IMR-90 (cell line): Measurements from ENCODE around the gene PRTFDC1. TPM values are rescaled to one million over a fixed set of nuclear protein-coding genes. Genes with fewer than 3 reads are reported as not detected.
"Not testable (repeated sequence)": the region's sequence is repeated elsewhere in the genome, so short reads cannot be mapped to it uniquely, and the experiment has no call there.

ENCODE experiments used
- ATAC-seq: fragments of 200-7000 bp; cut with Tn5 transposase; 2 replicates; pipeline ENCODE4 v1.9.1; 2020; ENCODE audit warnings: low read depth, mild to moderate bottlenecking, moderate library complexity
- BruUV-seq: library from RNA; stranded (reverse); fragments of 400-500 nt; replicated peaks from 2 replicates; lab custom pipeline; 2021; lab: Mats Ljungman, UMichigan
- CTCF ChIA-PET: fragments of 300-600 bp; formaldehyde crosslinking; extraction: SDS; loops from one replicate; lab custom pipeline; 2021; ENCODE audit warnings: antibody characterized with exemption; lab: Yijun Ruan, JAX
- POLR2A ChIA-PET: fragments of 300-600 bp; sonication (Branson Sonifier 250); formaldehyde crosslinking; loops from one replicate; lab custom pipeline; 2022; ENCODE audit warnings: antibody characterized with exemption; ENCODE audit not compliant: unreplicated experiment; lab: Charles Lee
- DNase-seq: peaks from one replicate; pipeline ENCODE4 v3.0.0; 2013
- H2AFZ ChIP-seq: replicated peaks from 2 replicates; pipeline ENCODE3; 2013; ENCODE audit warnings: low read length, mild to moderate bottlenecking; ENCODE audit not compliant: poor library complexity
- H2AK5ac ChIP-seq: 2 replicates; pipeline ENCODE4 v1.6.1; 2013; ENCODE audit warnings: low read depth, low read length, inconsistent platforms
- H2AK9ac ChIP-seq: replicated peaks from 2 replicates; pipeline ENCODE3; 2013; ENCODE audit warnings: mild to moderate bottlenecking, low read depth, low read length, moderate library complexity; ENCODE audit not compliant: poor library complexity
- H2BK120ac ChIP-seq: 2 replicates; pipeline ENCODE4 v1.6.1; 2013; ENCODE audit warnings: low read depth, low read length, inconsistent platforms
- H2BK15ac ChIP-seq: 3 replicates; pipeline ENCODE4 v1.6.1; 2013; ENCODE audit warnings: low read depth, low read length, inconsistent platforms
- H2BK20ac ChIP-seq: 2 replicates; pipeline ENCODE4 v1.6.1; 2013; ENCODE audit warnings: low read depth, mild to moderate bottlenecking, inconsistent platforms, low read length, moderate library complexity
- H2BK5ac ChIP-seq: 2 replicates; pipeline ENCODE4 v1.6.1; 2013; ENCODE audit warnings: mild to moderate bottlenecking, low read depth, low read length, inconsistent platforms; ENCODE audit not compliant: poor library complexity, severe bottlenecking
- H3K14ac ChIP-seq: replicated peaks from 2 replicates; pipeline ENCODE4 v1.6.1; 2013; ENCODE audit warnings: low read depth, low read length, inconsistent platforms
- H3K18ac ChIP-seq: 2 replicates; pipeline ENCODE4 v1.6.1; 2013; ENCODE audit warnings: low read depth, low read length, control low read depth
- H3K23ac ChIP-seq: 2 replicates; pipeline ENCODE4 v1.6.1; 2013; ENCODE audit warnings: low read depth, low read length, inconsistent platforms
- H3K27ac ChIP-seq: 2 replicates; pipeline ENCODE4 v1.5.1; 2013; ENCODE audit warnings: mild to moderate bottlenecking, control low read depth, low read length; ENCODE audit not compliant: insufficient read depth
- H3K27me3 ChIP-seq: 2 replicates; pipeline ENCODE4 v1.6.1; 2013; ENCODE audit warnings: low read length; ENCODE audit not compliant: control insufficient read depth, insufficient read depth
- H3K36me3 ChIP-seq: 2 replicates; pipeline ENCODE4 v1.6.1; 2013; ENCODE audit warnings: low read length, mixed read lengths; ENCODE audit not compliant: control insufficient read depth, insufficient read depth
- H3K4ac ChIP-seq: 2 replicates; pipeline ENCODE4 v1.6.1; 2013; ENCODE audit warnings: low read depth, low read length, inconsistent platforms
- H3K4me1 ChIP-seq: 2 replicates; pipeline ENCODE4 v1.6.1; 2013; ENCODE audit warnings: low read length, mixed read lengths; ENCODE audit not compliant: control insufficient read depth, insufficient read depth
- H3K4me2 ChIP-seq: 2 replicates; pipeline ENCODE4 v1.6.1; 2013; ENCODE audit warnings: low read depth, mild to moderate bottlenecking, control low read depth, low read length, moderate library complexity
- H3K4me3 ChIP-seq: 2 replicates; pipeline ENCODE4 v1.5.1; 2013; ENCODE audit warnings: low read depth, mild to moderate bottlenecking, control low read depth, low read length, moderate library complexity; ENCODE audit not compliant: insufficient read depth
- H3K56ac ChIP-seq: 2 replicates; pipeline ENCODE4 v1.6.1; 2013; ENCODE audit warnings: low read length, inconsistent platforms; ENCODE audit not compliant: insufficient read depth; ENCODE audit errors: extremely low read depth
- H3K79me1 ChIP-seq, 2 experiments: 2 replicates each; pipeline ENCODE4 v1.6.1; 2013; ENCODE audit warnings: low read length in 2 of 2, inconsistent platforms in 1 of 2, low read depth in 1 of 2
- H3K9ac ChIP-seq: 2 replicates; pipeline ENCODE4 v1.6.1; 2013; ENCODE audit warnings: low read depth, low read length, control low read depth
- H3K9me1 ChIP-seq: 2 replicates; pipeline ENCODE4 v1.6.1; 2013; ENCODE audit warnings: low read length, inconsistent platforms; ENCODE audit not compliant: insufficient read depth
- H3K9me3 ChIP-seq: 2 replicates; pipeline ENCODE4 v1.6.1; 2013; ENCODE audit warnings: low read length; ENCODE audit not compliant: control insufficient read depth, insufficient read depth
- H4K20me1 ChIP-seq: 2 replicates; pipeline ENCODE4 v1.6.1; 2013; ENCODE audit warnings: low read length, inconsistent platforms; ENCODE audit not compliant: insufficient read depth
- H4K5ac ChIP-seq: 2 replicates; pipeline ENCODE4 v1.6.1; 2013; ENCODE audit warnings: mild to moderate bottlenecking, low read depth, low read length, control low read depth
- H4K8ac ChIP-seq, 2 experiments: 2 replicates each; pipeline ENCODE4 v1.6.1; 2013; ENCODE audit warnings: low read depth in 2 of 2, low read length in 2 of 2, control low read depth in 1 of 2, inconsistent platforms in 1 of 2
- H4K91ac ChIP-seq: 2 replicates; pipeline ENCODE4 v1.6.1; 2013; ENCODE audit warnings: low read depth, low read length, inconsistent platforms; ENCODE audit not compliant: insufficient read depth
- WGBS, 2 experiments: methylation state at CpG; one replicate each; pipeline versions ENCODE4 v1.1.5 to v1.1.7; 2013; ENCODE audit warnings: missing lambda C conversion rate in 2 of 2; ENCODE audit not compliant: insufficient read length in 1 of 2; ENCODE audit errors: extremely low coverage in 2 of 2; 5-methylcytosine and 5-hydroxymethylcytosine counted together
- dilution Hi-C: fragments of 300-500 bp; cut with HindIII; formaldehyde crosslinking; loops from one replicate; pipeline ENCODE4 v1.14.3; 2018; ENCODE audit warnings: low sequenced_read_pairs; ENCODE audit not compliant: unreplicated experiment
- in situ Hi-C: fragments of 300-500 bp; cut with MboI; formaldehyde crosslinking; loops from 3 replicates; pipeline ENCODE4 v1.14.3; 2019; ENCODE audit warnings: low sequenced_read_pairs, inconsistent platforms, mixed read lengths
- intact Hi-C: fragments of 100-400 bp; cut with micrococcal nuclease; formaldehyde crosslinking; loops from 2 replicates; pipeline ENCODE4 v1.10.0; 2022
- polyA plus RNA-seq, 3 experiments: library from polyadenylated mRNA; depleted of rRNA; stranded (reverse); fragments of >200 nt; gene quantifications; 2 replicates each; pipeline ENCODE4 v1.2.3, GENCODE V29; 2012; ENCODE audit warnings: low replicate concordance in 1 of 3
- total RNA-seq: library from RNA; depleted of rRNA; stranded (reverse); fragments of >200 nt; gene quantifications from 2 replicates; pipeline ENCODE4 v1.2.3, GENCODE V29; 2012

PRTFDC1 gene
- total and polyA plus RNA-seq, 2 of the 4 experiments (the other 2 are of a cell fraction) = 12.3 to 17.9 TPM

- BruUV-seq, H3K56ac ChIP-seq, H3K4me3 ChIP-seq, H3K9me1 ChIP-seq, H4K5ac ChIP-seq, H2AFZ ChIP-seq, H3K9me3 ChIP-seq, H2AK9ac ChIP-seq, H3K14ac ChIP-seq, H3K27ac ChIP-seq, H3K79me1 ChIP-seq, H3K36me3 ChIP-seq, H4K20me1 ChIP-seq, in situ Hi-C loops, intact Hi-C loops, H3K4me1 ChIP-seq, H3K9ac ChIP-seq, H3K27me3 ChIP-seq, dilution Hi-C loops, H3K4me2 ChIP-seq, ATAC-seq, H4K8ac ChIP-seq, H3K23ac ChIP-seq, H2BK20ac ChIP-seq, H3K18ac ChIP-seq, H4K91ac ChIP-seq: not testable (repeated sequence)
- peak overlapping the region; percentile 48; the same call in 1 of the 2 replicates for H2BK120ac ChIP-seq
- ChIA-PET POLR2A (interaction anchor here (0.6 kb wide), 2 partner anchors 366 to 1631 kb away, joined by 6 read pairs; no protein-coding TSS in a partner anchor), CTCF (interaction anchor here (0.9 to 1.3 kb wide), 2 partner anchors 8 to 56 kb away, joined by 3 to 12 read pairs; no protein-coding TSS in a partner anchor)
- peak overlapping the region; percentile 26; the same call in 1 of the 2 replicates for H3K4ac ChIP-seq
- 100% methylated on average over 1 of the region's 6 CpGs; no CpG with 5 or more reads in 1 of the 2 experiments for WGBS, 2 experiments
- peak overlapping the region; percentile 9; the same call in 1 of the 3 replicates for H2BK15ac ChIP-seq
- DNase-seq = peak; percentile 36
- peak overlapping the region; percentile 26 for H2BK5ac ChIP-seq
- H2AK5ac ChIP-seq = peak overlapping the region; percentile 59; the same call in 1 of the 2 replicates
Measured at GRCh38 chr10:24922222-24922868, 30.1 kb downstream of the PRTFDC1 start.
